Measurements from ENCODE around the gene MUC6. TPM values are rescaled to one million over a fixed set of nuclear protein-coding genes. Genes with fewer than 3 reads are reported as not detected.

The MUC6 gene
- total RNA-seq, 1 experiment from 2014 or later = not detected

- no peak for DNase-seq
- Histone ChIP-seq H3K23ac (ENCODE audit: insufficient read length, low read depth, low read length) (no peak overlapping the region), H2BK15ac (ENCODE audit: low read depth, low read length) (no peak overlapping the region), H2AFZ (ENCODE audit: low read length) (no peak overlapping the region), H3K23me2 (ENCODE audit: insufficient read length, low read depth, low read length, poor library complexity, severe bottlenecking) (no peaks in the 10 kb centered on the region), H3K4me2 (ENCODE audit: insufficient read depth, insufficient read length, low read length) (no peak overlapping the region), H2BK120ac (ENCODE audit: low read depth, low read length, poor library complexity, severe bottlenecking) (no peak overlapping the region), H3K4ac (ENCODE audit: low read depth, low read length) (no peak overlapping the region), H3K79me1 (ENCODE audit: insufficient read depth, low read depth, low read length, poor library complexity, severe bottlenecking) (no peaks in the 10 kb centered on the region), H2BK20ac (ENCODE audit: low read depth, low read length, poor library complexity, severe bottlenecking) (no peak overlapping the region), H3K56ac (ENCODE audit: insufficient read length, low read depth, low read length) (no peak overlapping the region), H2BK12ac (ENCODE audit: insufficient read length, low read depth, low read length) (no peak overlapping the region), H3K4me1 (ENCODE audit: insufficient read depth, low read length) (no peaks in the 10 kb centered on the region), H3K18ac (ENCODE audit: insufficient read length, low read depth, low read length) (no peak overlapping the region), H3K9me3 (ENCODE audit: control insufficient read depth, low read depth, low read length) (no peaks in the 10 kb centered on the region), H4K91ac (ENCODE audit: insufficient read length, low read depth, low read length) (no peak overlapping the region), H3T11ph (ENCODE audit: low read length) (no peak overlapping the region), H4K8ac (replicated peaks; ENCODE audit: insufficient read length, low read depth, low read length) (no peak overlapping the region), H2BK5ac (ENCODE audit: insufficient read length, low read length) (no peak overlapping the region), H3K27ac (ENCODE audit: insufficient read length, low read depth, low read length) (no peak overlapping the region), H3K27me3 (ENCODE audit: insufficient read depth, low read length) (no peaks in the 10 kb centered on the region), H4K20me1 (ENCODE audit: control insufficient read depth, insufficient read depth, insufficient read length) (no peaks in the 10 kb centered on the region), H4K5ac (ENCODE audit: insufficient read length, low read depth, low read length) (no peak overlapping the region), H3K79me2 (ENCODE audit: insufficient read depth, low read length) (no peaks in the 10 kb centered on the region), H3K9ac (ENCODE audit: extremely low read depth, insufficient read length, low read length) (no peak overlapping the region), H3K14ac (ENCODE audit: insufficient read depth, low read length) (no peak overlapping the region), H2AK5ac (ENCODE audit: insufficient read length, low read length) (no peak overlapping the region)
- Mint-ChIP-seq H3K36me3 (ENCODE audit: insufficient read depth in 1 of 3, low read depth in 3 of 3) (peaks cover 26 to 73% (median 68%) of the 10 kb centered on the region in 3 experiments), H3K27me3 (ENCODE audit: low read depth) (no peaks in the 10 kb centered on the region; the same call in 1 of the 2 replicates), H3K4me3 (no peak overlapping the region), H3K4me1 (no peaks in the 10 kb centered on the region), H3K9me3 (peaks cover 0 to 2% of the 10 kb centered on the region in 2 experiments; a peak in 1 of 5 replicates), H3K27ac (no peak overlapping the region; a peak in 2 of 7 replicates)
- no CpG with 5 or more reads among the region's 10 CpGs for WGBS (ENCODE audit: extremely low coverage, insufficient read length, low lambda C conversion rate)
- no peak for TF ChIP-seq CTCF (conservative IDR thresholded peaks at IDR 0.05)
Observed at GRCh38 chr11:990101-990500, 46.4 kb downstream of the MUC6 start.

Measured in H9 (cell line).